ENCODE measurements around the gene CYTH4. TPM values are rescaled to one million over a fixed set of nuclear protein-coding genes. Genes with fewer than 3 reads are reported as not detected.

The CYTH4 gene
- polyA plus RNA-seq, 1 donor from 2014 or later = not detected

DNA sequence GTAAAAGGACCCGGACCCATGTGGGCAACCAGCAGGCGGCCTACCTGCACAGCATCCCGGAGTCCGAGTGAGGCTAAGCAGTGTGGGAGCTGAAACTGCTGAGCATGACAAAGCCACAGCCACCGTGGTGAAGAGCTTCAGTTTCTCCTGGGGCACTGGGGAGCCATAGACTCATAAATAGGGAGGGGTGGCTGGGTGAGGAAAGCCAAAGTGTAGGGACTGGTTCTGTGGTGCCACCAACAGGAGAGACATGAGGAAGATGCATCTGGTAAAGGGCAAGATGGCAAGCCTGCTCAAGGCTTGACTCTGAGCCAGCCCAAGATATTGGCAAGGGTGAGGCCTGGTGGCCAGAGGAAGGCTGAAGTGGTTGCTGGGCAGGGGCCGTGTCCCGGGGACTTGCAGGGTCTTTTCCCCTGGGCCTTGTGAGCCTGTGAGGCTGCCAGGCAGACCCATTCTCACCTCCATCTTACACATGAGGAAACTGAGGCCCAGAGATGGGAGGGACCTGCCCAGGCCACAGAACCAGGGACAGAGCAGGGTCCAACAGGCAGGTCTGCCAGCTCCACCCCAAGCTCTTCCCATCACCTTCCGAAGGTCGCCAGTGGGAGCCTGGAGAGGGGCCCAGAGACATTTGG, 30.4 kb downstream of the CYTH4 start:
- no peak overlapping the region for H3K9ac ChIP-seq (ENCODE audit: low read length)
- no peak overlapping the region for H3K4me3 ChIP-seq (ENCODE audit: low read length)
- H3K36me3 ChIP-seq (ENCODE audit: insufficient read depth, low read length) = no peaks in the 10 kb centered on the region
- H3K27me3 ChIP-seq (ENCODE audit: insufficient read depth, low read depth, low read length) = no peaks in the 10 kb centered on the region
- no peak overlapping the region for H3K27ac ChIP-seq (ENCODE audit: low read length)
- TF ChIP-seq SMC3 (conservative IDR thresholded peaks at IDR 0.05; ENCODE audit: poor library complexity) (no peak), MXI1 (conservative IDR thresholded peaks at IDR 0.05; ENCODE audit: poor library complexity, severe bottlenecking) (no peak), EZH2 (IDR thresholded peaks at IDR 0.05; ENCODE audit: borderline replicate concordance, insufficient read depth, low read length, poor library complexity, severe bottlenecking) (no peak), TAF1 (IDR thresholded peaks at IDR 0.05; ENCODE audit: low read depth) (no peak), CTCF (IDR thresholded peaks at IDR 0.05; ENCODE audit: poor library complexity, severe bottlenecking) (no peak), RAD21 (conservative IDR thresholded peaks at IDR 0.05) (no peak), EP300 (conservative IDR thresholded peaks at IDR 0.05; ENCODE audit: poor library complexity, severe bottlenecking) (no peak), POLR2AphosphoS5 (IDR thresholded peaks at IDR 0.05) (no peak)
- TF ChIP-seq, protein P1, sequence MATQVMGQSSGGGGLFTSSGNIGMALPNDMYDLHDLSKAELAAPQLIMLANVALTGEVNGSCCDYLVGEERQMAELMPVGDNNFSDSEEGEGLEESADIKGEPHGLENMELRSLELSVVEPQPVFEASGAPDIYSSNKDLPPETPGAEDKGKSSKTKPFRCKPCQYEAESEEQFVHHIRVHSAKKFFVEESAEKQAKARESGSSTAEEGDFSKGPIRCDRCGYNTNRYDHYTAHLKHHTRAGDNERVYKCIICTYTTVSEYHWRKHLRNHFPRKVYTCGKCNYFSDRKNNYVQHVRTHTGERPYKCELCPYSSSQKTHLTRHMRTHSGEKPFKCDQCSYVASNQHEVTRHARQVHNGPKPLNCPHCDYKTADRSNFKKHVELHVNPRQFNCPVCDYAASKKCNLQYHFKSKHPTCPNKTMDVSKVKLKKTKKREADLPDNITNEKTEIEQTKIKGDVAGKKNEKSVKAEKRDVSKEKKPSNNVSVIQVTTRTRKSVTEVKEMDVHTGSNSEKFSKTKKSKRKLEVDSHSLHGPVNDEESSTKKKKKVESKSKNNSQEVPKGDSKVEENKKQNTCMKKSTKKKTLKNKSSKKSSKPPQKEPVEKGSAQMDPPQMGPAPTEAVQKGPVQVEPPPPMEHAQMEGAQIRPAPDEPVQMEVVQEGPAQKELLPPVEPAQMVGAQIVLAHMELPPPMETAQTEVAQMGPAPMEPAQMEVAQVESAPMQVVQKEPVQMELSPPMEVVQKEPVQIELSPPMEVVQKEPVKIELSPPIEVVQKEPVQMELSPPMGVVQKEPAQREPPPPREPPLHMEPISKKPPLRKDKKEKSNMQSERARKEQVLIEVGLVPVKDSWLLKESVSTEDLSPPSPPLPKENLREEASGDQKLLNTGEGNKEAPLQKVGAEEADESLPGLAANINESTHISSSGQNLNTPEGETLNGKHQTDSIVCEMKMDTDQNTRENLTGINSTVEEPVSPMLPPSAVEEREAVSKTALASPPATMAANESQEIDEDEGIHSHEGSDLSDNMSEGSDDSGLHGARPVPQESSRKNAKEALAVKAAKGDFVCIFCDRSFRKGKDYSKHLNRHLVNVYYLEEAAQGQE (IDR thresholded peaks at IDR 0.05; ENCODE audit: borderline replicate concordance) = no peak
- no peaks in the 10 kb centered on the region for H3K79me2 ChIP-seq (replicated peaks; ENCODE audit: insufficient read depth, low read length)
- H3F3A ChIP-seq (ENCODE audit: insufficient read depth, low read length, poor library complexity, severe bottlenecking) = no peaks in the 10 kb centered on the region
- H3K4me2 ChIP-seq (ENCODE audit: low read length) = no peak overlapping the region
- H2AFZ ChIP-seq (ENCODE audit: low read depth, low read length) = no peak overlapping the region
- no peaks in the 10 kb centered on the region for H4K20me1 ChIP-seq (ENCODE audit: insufficient read depth)
- H3K9me2 ChIP-seq (ENCODE audit: insufficient read depth, low read length) = no peaks in the 10 kb centered on the region
- H3K9me3 ChIP-seq (ENCODE audit: low read length) = no peaks in the 10 kb centered on the region

- no peak overlapping the region for H2AFZ ChIP-seq (ENCODE audit: low read depth, low read length)
- no peaks in the 10 kb centered on the region for H3K9me2 ChIP-seq (ENCODE audit: insufficient read depth, low read length)
- H3K9ac ChIP-seq (ENCODE audit: low read length) = no peak overlapping the region
- H3K79me2 ChIP-seq (replicated peaks; ENCODE audit: insufficient read depth, low read length) = no peaks in the 10 kb centered on the region
- H3K4me3 ChIP-seq (ENCODE audit: low read length) = no peak overlapping the region
- no peaks in the 10 kb centered on the region for H3K27me3 ChIP-seq (ENCODE audit: insufficient read depth, low read depth, low read length)
- no peak for TF ChIP-seq EZH2 (IDR thresholded peaks at IDR 0.05; ENCODE audit: borderline replicate concordance, insufficient read depth, low read length, poor library complexity, severe bottlenecking)
- H3K27ac ChIP-seq (ENCODE audit: low read length) = no peak overlapping the region
- no peaks in the 10 kb centered on the region for H3K9me3 ChIP-seq (ENCODE audit: low read length)
- H4K20me1 ChIP-seq (ENCODE audit: insufficient read depth) = no peaks in the 10 kb centered on the region
- no peaks in the 10 kb centered on the region for H3K36me3 ChIP-seq (ENCODE audit: insufficient read depth, low read length)
- no peaks in the 10 kb centered on the region for H3F3A ChIP-seq (ENCODE audit: insufficient read depth, low read length, poor library complexity, severe bottlenecking)
- H3K4me2 ChIP-seq (ENCODE audit: low read length) = no peak overlapping the region
Observed at GRCh38 chr22:37313376-37314314, 31.3 kb downstream of the CYTH4 start.

Data from neural cell (in vitro differentiated cells).